Measurements from ENCODE around the gene PPP1R15A.
A peak's percentile ranks its signal among the peaks of the same experiment; 100 is the strongest.
"Not testable (repeated sequence)": the region's sequence is repeated elsewhere in the genome, so short reads cannot be mapped to it uniquely, and the experiment has no call there.

Gene PPP1R15A

DNA sequence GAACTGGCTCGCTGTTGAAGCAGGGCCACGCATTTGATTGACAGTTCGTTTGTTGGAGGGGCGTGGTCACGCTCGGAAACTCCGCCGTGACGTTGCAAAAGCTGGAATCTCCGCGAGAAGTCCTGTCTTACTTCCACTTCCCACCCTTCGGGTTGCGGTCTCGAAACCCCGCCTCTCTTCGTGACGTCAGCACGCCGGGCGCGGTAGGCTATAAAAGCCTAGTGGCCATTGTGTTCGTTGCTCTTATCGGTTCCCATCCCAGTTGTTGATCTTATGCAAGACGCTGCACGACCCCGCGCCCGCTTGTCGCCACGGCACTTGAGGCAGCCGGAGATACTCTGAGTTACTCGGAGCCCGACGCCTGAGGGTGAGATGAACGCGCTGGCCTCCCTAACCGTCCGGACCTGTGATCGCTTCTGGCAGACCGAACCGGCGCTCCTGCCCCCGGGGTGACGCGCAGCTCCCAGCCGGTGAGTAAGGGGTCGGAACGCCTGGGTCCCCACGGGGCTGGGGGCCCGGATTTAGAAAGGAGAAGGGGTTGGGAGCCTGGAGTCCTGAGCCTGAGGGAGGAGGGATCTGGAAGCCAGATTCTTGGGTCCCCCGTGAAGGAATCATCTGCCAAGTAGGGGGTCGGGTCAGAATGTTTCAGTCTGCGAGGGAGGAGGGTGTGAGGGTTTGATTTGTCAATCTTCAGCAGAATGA is at the start of gene PPP1R15A:
Gene PPP1R15A (plus strand): TSS at position 240 of the 702 bp plus-strand sequence. CDS start 813 bp downstream, outside the sequence.
- DNase-seq = peak; percentile 100

DNA sequence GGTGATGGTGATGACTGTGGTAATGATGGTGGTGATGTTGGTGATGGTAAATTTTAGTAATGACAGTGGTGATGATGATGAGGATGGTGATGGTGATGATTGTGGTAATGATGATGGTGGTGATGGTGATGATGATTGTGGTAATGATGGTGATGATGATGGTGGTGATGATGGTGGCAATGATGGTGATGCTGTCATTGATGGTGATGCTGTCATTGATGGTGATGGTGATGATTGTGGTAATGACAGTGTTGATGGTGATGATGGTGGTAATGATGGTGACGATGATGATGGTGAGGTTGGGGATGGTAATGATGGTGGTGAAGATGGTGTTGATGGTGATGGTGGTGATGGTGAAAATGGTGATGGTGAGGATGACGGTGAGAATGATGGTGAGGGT is 49.7 kb upstream of the PPP1R15A start:
- DNase-seq = no peak

DNA sequence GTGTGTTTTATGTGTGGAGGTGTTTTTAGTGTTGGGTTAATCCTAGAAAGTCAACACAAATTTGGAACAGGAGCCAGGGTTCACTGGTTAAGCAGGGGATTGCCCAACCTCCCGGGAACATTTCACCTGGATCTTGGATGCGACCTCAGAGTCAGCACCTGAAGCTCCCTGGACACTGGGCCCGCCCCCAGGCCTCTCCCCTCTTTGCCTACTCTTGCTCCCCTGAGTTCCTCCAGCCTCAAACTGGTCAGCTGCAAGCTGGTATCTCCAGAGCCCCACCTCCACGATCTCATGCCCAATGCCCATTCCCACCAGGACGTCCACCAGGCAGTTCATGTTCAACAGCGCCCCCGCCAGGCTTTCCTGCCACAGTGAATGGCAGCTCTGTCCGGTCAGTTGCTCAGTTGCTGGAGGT is 45.6 kb upstream of the PPP1R15A start:
- no peak for DNase-seq

DNA sequence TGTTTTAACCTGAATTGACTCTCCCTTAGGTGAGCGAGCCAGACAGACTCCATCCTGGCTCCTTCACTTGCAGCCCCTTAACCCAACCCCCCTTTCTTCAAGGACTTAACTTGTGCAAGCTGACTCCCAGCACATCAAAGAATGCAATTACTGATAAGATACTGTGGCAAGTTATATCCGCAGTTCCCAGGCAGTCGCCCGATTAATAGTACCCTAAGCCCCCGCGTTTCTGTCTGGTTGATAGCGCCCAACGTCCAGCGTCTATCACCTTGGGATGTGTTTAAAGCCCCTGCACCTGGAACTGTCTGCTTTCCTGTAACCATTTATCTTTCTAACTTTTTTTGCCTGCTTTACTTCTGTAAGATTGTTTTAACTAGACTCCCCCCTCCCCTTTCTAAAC is 42.1 kb upstream of the PPP1R15A start:
- DNase-seq = no peak

DNA sequence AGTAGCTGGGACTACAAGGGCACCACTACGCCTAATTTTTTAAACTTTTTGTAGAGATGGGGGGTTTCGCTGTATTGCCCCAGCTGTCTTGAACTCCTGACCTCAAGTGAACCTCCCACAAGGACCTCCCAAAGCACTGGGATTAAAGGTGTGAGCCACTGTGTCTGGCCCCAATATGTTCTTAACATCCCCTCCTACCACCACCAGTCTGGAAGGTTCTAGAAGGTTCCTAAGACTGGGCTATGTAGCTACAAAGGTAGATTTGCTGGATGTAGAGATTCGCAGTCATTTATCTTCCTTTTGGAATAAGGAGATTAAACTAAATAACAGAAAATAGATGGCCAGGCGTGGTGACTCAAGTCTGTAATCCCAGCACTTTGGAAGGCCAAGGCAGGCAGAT is 41.3 kb upstream of the PPP1R15A start:
- no peak for DNase-seq

DNA sequence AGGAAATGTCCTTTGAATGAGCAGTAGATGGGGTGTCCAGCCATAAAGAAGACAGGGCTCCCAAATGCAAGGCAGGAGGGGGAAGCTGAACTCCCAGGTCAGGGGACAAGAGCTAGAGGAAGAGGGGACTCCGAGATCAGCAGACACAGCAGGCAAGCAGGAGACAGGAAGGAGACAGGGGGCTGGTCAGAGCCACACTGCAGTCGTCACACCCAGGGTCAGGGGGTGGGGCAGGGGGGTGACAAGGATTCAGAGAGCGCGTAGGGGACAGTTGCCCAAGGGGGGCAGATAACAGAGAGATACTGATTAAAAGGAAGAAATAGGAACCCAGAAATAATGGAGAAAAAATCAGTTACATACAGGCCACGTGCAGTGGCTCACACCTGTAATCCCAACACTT is 39.2 kb upstream of the PPP1R15A start:
- no peak for DNase-seq

DNA sequence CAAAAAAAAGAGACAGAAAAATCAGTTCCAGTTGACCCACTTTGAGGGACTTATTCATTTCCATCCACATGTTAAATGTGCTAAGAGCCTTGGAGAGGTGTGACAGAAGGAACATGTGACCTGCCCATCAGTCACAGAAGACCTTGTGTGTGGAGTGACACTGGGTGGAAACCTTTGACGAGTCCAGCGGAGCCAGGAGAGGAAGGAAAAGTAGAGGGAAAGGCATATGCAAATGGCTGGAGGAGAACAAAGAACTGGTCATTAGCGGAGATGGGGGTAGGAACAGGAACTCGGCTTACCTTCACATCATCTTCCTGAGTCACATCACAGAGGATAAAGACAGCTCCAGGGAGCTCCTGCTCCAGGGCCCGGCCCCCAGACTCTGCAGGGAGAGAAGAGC is 38.2 kb upstream of the PPP1R15A start:
- DNase-seq = no peak

- peak; percentile 93 for DNase-seq
Measured at GRCh38 chr19:48835734-48836088, 36.5 kb upstream of the PPP1R15A start.

DNA sequence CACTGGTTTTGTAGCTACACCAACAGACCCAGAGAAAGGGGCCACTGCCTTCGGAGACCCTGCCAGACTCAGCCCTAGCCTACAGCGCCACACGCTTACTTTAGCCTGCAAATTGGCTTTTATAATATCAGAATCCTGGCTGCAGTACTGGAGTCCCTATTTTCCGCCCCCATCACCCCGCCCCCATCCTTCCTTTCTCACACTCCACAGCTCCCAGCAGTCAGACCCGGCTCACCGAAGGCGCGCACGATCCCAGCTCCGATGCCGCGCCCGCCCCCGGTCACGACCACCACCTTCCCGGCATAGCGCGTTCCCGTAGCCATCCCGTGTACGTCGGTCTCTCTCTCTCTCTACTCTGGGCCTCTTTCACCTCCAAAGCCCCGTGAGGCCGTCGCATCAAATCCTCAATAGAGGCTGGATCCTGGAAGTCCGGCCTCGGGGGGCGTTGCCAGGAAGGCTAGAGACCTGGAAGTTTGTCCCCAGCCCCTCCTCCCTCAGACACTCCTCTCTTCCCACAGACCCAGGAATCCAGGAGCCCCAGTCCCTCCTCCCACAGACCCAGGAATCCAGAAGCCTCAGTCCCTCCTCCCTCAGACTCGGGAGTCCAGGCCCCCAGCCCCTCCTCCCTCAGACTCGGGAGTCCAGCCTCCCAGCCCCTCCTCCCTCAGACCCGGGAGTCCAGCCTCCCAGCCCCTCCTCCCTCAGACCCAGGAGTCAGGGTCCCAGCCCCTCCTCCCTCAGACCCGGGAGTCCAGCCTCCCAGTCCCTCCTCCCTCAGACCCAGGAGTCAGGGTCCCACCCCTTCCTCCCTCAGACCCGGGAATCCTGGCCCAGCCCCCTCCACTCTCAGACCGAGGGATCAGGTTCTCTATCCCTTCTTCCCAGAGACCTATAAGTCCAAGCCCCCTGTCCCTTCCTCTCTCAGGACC is 35.9 kb upstream of the PPP1R15A start, which contains the start of gene HSD17B14:
Gene HSD17B14 (minus strand): TSS at position 403 of the 929 bp plus-strand sequence. CDS start 80 bp downstream, at position 323.
- DNase-seq = no peak

- peak; percentile 78 for DNase-seq
Measured at GRCh38 chr19:48837051-48837524, 35.1 kb upstream of the PPP1R15A start.

- no peak for DNase-seq
Measured at GRCh38 chr19:48837687-48838086, 34.5 kb upstream of the PPP1R15A start.

DNA sequence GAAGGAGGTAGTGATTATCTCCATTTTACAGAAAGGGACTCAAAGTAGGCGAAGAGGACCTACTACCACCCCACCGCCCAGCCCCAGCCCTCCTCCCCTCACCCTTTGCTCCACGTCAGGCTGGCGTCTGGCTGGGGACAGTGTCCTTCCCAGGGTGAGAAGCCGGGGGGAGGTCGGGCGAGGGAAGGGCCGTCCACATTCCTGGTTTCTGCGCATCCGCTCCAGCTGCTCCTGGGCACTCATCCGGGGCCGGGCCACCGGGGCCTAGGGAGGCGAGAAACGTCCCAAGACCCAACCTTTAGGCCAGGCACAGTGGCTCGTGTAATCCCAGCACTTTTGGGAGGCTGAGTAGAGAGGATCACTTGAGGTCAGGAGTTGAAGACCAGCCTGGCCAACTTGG is 31.2 kb upstream of the PPP1R15A start:
- DNase-seq = no peak

- no peak for DNase-seq
Measured at GRCh38 chr19:48841571-48841970, 30.6 kb upstream of the PPP1R15A start.

GRCh38 chr19:48842789-48843162 is 29.4 kb upstream of the PPP1R15A start:
- DNase-seq = peak; percentile 49

DNA sequence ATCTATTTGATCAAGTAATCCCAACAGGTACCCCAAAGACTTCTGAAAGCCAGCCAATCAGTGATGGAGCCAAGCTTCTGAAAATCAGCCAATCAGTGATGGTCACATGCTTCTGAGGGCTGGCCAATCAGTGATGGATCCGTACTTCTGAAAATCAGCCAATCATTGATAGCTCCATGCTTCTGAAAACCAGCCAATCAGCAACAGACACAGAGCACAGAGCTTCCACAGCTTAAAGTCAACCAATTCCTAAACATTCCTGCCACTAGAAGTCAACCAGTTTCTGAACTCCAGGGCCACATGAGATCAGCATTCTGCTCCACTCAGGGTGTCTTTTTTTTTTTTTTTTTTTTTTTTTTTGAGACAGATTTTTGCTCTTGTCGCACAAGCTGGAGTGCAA is 27.7 kb upstream of the PPP1R15A start:
- DNase-seq = no peak

- DNase-seq = no peak
Measured at GRCh38 chr19:48845384-48845783, 26.8 kb upstream of the PPP1R15A start.

DNA sequence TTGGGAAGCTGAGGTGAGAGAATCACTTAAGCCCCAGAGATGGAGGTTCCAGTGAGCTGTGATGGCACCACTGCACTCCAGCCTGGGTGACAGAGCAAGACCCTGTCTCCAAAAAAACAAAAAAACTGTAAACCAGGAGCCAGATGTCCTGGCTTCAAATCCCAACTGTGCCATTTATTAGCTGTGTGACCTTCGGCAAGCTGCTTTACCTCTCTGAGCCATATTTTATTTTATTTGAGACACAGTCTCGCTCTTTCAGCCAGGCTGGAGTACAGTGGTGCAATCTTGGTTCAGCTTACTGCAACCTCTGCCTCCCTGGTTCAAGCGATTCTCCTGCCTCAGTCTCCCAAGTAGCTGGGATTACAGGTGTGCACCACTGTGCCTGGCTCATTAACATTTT is 25.6 kb upstream of the PPP1R15A start:
- not testable (repeated sequence) for DNase-seq

GRCh38 chr19:48852292-48852691 is 19.9 kb upstream of the PPP1R15A start:
- DNase-seq = no peak

GRCh38 chr19:48853483-48853882 is 18.7 kb upstream of the PPP1R15A start:
- no peak for DNase-seq

GRCh38 chr19:48854103-48854502 is 18.1 kb upstream of the PPP1R15A start:
- DNase-seq = no peak

DNA sequence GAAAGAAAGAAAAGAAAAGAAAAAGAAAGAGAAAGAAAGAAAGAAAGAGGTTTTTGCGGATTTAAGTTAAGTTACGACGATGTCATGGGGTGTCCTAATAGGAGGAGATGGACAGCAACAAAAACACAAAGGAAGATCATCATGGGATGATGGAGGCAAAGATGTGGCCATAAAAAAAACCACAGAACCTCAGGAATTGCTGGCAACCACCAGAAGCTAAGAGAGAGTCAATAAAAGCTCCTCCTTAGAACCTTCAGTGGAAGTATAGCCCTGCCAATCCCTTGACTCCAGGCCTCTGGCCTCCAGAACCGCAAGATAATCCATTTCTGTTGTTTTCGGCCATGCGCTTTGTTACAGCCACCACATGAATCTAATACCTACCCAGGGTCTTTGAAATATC is 15.3 kb upstream of the PPP1R15A start:
- DNase-seq = no peak

- peak; percentile 79 for DNase-seq
Measured at GRCh38 chr19:48858984-48859710, 13.1 kb upstream of the PPP1R15A start.
